22Rv1 (cell line): ENCODE measurements around the gene PRXL2B.

ENCODE experiments used
- CTCF ChIP-seq: fragments of 450-650 bp; IDR thresholded peaks from 2 replicates; pipeline ENCODE4 v1.5.1; 2017; ENCODE audit warnings: mild to moderate bottlenecking
- ZFX ChIP-seq: fragments of 450-650 bp; IDR thresholded peaks from 2 replicates; pipeline ENCODE4 v1.6.1; 2017; ENCODE audit warnings: antibody characterized with exemption, borderline replicate concordance

DNA sequence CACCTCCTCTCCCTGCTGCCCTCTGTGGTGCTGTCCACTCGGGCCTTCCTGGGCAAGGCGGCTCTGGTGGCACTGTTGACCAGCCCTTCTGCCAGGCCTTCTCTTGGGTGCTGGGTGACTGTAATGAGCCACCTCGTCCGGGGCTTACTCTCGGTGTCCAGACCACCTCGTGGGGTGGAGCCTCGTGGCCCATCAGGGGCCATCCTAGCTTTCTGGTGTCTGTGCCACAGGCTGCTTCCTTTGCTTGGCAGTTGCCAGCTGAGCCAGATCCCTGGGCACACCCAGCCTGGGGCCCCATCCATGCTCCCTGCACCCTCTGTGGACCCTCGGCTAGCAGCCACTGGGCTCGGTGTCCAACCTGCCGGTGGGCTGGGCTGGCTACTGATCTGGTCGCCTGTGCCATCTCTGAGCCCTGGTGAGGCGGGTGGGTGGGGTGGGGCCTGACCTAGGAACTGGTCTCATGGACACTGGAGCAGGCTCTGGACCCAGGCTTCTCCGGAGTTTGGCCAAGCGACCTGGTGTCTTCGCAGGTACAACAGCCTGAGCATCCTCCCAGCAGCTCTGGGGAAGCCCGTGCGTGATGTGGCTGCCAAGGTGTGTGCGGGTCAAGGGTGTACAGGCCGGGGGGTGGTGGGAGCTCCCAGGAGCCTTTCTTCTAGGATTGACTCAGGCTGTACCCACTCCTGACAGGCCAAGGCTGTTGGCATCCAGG, 1.4 kb downstream of the PRXL2B start:
- TF ChIP-seq CTCF = no peak
- no peak for TF ChIP-seq ZFX
